NK-92 treated with Interleukin-12 subunit alpha and Interleukin-12 subunit beta, amount 100 ng/mL, for 24 hours (cell line): Measurements from ENCODE around the gene DEPDC5.
A peak's percentile ranks its signal among the peaks of the same experiment; 100 is the strongest.
"Not testable (repeated sequence)": the region's sequence is repeated elsewhere in the genome, so short reads cannot be mapped to it uniquely, and the experiment has no call there.

Experiments
- DNase-seq: peaks from one replicate; lab custom pipeline; 2025; lab: John Stamatoyannopoulos, UW

DEPDC5 gene

DNA sequence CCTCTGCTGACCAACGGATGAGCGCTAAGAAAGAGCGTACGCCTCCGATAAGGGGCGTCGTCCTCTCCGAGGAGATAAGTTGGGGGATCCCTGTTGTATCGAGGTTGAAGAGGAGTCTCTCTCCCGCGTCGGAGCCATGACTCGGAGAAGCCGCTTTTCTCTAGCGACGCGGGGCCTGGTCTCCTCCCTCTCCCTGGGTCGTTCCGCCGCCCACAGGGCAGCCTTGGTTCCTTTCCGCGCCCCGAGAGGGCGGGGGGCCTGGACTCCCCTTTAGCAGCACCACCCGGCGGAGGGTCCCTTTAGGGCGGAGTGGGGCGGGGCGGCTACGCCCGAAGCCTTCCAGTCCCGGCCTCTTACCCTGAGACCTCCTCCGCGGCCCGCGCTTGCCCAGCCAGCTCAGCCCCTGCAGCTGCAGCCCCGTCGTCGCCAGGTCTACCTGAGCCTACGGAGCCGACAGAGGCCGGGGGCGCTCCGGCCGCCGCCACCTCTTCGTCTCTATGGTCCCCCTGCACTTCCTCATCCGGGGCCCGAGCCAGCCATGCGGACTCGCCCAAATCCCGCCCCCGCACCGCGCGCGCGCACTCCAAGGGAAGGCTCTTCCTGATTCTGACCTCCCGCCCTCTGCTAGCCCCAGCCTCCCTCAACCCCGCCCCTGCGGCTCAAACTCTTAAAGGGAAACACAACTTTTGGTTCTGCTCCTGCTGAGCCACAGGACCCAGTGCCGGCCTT is 4.0 kb upstream of the DEPDC5 start, which contains the start of gene PRR14L:
PRR14L (minus strand) TSS at position 497 of the 729 bp plus-strand sequence. CDS start 11,272 bp downstream, outside the sequence.
- peak; percentile 93 for DNase-seq

DNA sequence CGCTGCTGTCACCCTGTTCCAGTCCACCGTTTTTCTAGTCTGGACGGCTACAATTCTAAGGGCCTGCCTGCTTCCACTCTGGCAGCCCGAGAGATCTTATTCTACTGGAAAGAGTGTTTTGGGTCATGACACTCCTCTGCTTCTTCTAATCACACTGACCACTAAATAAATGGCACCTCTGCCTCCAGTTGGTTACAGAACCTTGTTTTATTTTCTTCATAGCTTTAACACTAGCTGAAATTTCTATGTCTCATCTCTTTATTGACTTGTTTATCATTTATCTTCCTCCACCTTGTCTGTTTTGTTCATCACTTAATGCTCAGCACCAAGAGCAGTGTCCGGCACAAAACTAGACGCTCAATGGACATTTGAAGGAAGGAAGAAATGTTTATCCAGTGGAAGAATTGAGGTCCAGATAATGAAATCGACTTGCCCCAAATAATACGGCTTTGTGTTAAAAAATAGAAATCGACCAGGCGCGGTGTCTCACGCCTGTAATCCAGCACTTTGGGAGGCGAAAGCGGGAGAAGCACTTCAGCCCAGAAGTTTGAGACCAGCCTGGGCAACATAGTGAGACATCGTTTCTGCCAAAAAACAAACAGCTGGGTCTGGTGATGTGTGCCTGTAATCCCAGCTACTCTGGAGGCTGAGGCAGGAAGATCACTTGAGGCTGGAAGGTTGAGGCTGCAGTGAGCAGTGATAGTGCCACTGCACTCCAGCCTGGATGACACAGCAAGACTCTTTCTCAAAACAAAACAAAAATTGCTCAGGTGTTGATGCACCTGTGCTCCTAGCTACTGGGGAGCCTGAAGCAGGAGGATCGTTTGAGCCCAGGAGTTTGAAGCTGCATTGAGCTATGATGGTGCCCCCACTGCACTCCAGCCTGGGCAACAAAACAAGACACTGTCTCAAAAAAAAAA is 3.2 kb upstream of the DEPDC5 start:
- DNase-seq: no peak

DNA sequence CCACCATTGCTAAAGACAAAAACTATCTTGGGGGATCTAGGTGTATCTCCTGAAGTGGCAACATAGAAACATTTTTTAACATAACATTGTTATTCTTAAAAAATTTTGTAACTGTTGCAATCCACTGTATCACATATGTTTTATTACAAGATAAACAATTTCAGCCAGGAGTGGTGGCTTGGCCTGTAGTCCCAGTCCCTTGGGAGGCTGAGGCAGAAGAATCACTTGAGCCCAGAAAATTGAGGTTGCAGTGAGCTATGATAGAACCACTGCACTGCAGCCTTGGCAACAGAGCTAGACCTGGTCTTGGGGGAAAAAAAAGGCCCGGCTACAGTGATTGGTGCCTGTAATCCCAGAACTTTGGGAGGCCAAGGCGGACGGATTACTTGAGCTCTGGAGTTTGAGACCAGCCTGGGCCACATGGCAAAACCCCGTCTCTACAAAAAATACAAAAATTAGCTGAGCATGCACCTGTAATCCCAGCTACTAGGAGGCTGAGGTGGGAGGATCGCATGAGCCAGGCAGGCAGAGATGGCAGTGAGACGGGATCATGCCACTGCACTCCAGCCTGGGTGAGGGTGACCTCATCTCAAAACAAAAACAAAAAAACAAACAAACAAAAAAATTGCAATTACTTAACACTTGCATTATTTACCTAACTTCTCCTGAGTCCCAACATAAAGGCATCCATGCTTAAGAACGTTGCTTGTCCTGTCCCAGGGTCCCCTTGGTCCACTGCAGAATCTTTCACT is 1.5 kb upstream of the DEPDC5 start:
- DNase-seq: no peak

DNA sequence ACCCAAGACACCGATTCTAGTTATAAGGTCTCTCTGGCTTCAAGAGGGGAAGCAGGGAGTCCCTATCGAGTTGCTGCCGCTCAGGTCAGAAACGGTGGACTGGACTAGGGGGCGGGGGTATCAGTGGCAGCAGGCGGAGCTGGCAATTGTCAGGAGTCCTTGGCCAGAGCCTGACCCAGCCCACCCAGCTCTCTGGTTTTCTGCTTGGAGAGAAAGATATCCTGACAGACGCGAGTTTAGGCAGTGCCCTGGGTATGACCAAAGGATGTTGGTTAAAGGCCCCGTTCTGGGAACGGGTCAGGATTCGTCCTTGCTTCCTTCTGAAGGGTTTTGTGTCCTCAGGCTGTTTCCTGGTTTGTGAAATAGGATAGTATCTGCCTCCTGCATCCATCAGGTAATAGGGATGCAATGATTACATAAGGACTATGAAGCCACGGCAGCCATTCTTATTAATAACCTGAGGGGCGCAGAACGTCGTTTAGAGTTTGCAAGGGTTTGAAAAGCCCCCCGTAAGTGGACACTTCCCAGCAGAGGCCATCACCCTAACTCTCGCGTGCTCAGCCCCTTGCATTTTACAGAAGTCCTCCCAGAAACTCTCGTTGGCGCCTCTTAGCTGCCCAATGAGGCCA is 700 bp upstream of the DEPDC5 start:
- no peak for DNase-seq

DNA sequence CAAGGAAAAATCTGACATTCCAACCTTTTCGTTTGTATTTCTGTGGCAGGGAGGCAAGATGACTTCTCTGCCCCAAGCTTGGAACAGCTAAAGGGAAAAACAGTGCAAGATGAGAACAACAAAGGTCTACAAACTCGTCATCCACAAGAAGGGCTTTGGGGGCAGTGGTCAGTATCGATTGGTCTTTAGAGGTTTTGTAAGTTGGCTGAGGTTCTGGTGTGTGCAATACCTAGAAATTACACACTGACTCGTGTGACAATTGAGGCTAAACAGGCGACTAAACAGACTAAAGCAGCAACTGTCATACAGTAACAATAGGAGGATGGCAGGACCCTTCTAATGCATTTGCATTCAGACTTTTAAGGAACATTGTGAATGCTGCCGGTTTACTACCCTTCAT is 994 bp downstream of the DEPDC5 start:
- no peak for DNase-seq

DNA sequence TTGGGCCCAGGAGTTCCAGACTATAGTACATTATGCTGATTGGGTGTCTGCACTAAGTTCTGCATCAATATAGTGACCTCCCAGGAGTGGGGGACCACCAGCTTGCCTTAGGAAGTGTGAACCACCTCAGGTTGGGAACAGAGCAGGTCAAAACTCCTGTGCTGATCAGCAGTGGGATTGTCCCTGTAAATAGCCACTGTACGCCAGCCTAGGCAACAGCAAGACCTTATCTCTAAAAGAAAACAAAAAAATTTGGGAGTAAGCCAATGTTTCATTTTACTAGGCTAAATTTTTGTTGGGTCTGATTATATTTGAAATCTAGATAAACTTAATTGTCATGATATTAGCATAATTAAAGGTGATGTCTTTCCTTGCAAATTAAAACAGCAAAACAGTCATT is 3.4 kb downstream of the DEPDC5 start:
- no peak for DNase-seq

DNA sequence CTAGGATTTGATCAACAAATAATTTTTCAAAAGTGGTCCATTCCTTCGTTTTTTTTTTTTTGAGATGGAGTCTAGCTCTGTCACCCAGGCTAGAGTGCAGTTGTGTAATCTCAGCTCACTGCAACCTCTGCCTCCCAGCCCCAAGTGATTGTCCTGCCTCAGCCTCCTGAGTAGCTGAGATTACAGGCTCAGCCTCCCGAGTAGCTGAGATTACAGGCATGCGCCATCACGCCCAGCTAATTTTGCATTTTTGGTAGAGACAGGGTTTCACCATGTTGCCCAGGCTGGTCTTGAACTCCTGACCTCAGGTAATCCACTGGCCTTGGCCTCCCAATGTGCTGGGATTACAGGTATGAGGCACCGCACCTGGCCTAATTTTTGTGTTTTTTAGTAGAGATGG is 5.0 kb downstream of the DEPDC5 start:
- not testable (repeated sequence) for DNase-seq

DNA sequence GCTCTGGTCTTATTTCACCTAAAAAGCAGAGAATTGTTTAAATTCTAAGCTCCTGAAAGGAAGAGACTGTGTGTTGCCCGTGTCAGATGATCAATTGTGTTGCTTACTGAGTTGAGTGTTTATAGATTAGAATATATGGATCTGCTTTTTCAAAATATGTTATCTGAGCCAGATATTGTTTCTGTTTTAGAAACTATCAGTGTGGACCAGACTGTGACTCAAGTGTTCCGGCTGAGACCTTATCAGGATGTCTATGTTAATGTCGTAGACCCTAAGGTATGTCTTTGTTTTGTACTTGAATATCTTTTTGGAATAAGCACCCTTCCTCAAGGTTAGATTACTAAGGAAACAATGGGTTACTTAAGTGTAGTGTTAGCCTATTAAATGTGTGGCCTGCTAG is 11.0 kb downstream of the DEPDC5 start:
- DNase-seq: no peak

DNA sequence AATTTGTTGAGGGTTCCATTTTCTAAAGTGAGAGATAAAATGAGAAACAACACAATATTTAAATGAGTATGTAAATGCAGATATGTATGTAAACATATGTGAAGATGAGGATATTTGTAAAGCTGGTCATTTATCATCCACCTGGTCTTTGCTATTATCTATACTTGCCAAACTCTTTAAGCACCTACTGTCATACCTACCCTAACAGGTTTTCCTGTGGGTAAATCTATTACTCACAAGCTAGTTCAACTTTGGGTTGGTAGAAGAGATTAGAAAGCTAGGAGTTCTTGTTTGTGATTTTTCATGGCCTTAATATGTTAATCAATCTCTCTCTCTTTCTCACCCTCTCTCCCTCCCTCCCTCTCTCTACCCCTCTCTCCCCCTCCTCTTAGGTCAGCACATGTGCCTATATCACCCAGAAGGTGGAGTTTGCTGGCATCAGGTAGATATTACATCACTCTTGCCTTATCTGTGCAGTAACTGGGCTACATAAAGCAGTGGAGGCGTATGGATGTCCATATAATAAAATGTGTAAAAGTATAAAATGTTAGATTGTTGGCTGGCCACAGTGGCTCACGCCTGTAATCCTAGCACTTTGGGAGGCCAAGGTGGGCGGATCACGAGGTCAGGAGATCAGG is 14.7 kb downstream of the DEPDC5 start:
- DNase-seq: no peak

DNA sequence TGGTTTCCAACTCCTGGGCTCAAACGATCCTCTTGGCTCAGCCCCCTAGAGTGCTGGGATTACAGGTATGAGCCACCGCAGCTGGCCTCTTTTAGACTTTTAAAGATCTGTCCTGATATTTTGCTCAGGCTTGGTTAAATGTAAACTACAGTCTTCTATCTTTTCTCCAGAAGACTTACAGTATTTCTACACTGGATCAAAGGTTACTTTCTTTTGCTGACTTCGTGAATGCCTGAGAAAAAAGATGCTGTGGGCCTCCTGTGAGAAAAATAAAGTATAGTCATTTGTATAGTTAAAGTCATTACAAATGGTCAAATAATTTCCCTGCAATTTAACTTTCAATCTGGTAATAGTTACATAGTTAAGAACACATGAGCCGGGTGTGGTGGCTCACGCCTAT is 19.6 kb downstream of the DEPDC5 start:
- DNase-seq: no peak

DNA sequence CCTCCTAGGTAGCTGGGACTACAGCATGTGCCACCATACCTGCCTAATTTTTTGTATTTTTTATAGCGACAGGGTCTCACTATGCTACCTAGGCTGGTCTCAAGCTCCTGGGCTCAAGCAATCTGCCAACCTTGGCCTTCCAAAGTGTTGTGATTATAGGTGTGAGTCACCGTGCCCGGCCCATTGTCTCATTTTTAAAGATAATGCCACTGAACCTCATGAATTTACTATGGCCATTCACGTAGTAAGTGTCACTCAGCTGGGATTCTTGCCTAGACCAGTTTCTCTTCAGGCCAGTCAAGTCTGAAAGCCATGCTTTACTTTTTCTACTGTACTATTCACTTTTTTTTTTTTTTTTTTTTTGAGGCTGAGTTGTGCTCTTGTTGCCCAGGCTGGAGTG is 22.4 kb downstream of the DEPDC5 start:
- no peak for DNase-seq

DNA sequence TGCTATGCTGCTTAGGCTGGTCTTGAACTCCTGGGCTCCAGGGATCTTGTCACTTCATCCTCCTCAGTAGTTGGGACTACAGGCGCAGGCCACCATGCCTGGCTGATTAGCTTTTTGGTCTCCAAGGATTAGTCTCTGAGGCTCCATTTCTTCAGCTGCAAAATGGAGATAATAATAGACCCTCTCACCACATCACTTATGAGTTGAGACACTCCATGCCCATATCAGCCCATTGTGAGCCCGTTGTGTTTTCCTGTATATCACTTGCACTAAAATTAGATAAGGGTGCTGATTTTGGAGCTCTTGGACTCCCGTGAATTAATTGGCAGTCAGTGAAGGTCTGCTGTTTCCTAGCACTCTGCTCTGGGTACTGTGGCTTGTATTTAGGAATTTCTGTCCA is 36.0 kb downstream of the DEPDC5 start:
- no peak for DNase-seq

DNA sequence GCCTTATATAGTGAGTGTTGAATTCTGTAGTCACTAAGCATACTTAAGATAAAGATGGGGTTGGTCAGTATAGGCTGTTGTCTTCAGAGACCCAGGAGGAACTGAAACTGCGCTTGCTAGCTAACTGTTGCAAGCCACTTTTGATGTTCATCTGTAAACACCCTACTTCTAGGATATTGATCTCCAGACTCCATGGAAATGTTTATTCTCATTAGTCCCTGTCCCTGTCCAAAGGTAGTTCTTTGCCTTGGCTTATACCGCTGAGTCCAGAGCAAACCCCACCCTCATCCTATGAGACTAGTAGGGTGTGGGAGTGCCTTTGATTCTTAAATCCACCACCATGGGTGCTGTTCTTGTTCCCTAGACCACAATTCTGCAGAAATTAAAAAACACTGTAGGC is 36.4 kb downstream of the DEPDC5 start:
- DNase-seq: no peak

DNA sequence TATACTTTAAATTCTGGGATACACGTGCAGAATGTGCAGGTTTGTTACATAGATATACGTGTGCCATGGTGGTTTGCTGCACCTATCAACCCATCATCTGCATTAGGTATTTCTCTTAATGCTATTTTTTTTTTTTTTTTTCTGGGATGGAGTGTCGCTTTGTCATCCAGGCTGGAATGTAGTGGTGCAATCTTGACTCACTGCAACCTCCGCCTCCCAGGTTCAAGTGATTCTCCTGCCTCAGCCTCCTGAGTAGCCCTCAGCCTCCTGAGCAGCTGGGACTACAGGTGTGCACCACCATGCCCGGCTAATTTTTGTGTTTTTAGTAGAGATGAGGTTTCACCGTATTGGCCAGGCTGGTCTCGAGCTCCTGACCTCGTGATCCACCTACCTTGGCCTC is 45.5 kb downstream of the DEPDC5 start:
- not testable (repeated sequence) for DNase-seq

DNA sequence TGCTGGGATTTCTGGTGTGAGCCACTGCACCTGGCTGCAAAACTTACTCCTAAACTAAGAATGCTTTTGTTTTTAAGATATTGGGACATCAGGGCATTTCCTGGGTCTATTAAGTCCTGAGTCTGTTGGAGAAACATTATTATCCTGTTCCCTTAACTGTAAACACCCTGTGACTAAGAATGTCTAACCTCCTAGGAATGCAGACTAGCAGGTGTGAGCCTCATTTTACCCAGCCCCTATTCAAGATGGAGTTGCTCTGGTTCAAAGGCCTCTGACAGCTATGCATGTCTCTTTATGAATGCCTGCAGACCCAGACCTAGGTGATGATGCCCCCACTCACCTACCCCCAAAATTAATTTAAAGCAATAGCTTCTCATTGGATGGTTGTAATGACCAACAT is 46.2 kb downstream of the DEPDC5 start:
- no peak for DNase-seq

DNA sequence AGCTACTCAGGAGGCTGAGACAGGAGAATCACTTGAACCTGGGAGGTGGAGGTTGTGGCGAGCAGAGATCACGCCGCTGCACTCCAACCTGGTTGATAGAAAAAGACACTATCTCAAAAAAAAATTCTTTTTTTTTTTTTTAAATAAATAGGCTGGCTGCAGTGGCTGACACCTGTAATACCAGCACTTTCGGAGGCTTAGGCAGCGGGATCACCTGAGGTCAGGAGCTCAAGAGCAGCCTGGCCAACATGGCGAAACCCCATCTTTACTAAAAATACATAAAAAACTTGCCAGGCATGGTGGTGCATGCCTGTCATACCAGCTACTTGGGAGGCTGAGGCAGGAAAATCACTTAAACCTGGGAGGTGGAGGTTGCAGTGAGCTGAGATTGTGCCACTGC is 47.0 kb downstream of the DEPDC5 start:
- not testable (repeated sequence) for DNase-seq

DNA sequence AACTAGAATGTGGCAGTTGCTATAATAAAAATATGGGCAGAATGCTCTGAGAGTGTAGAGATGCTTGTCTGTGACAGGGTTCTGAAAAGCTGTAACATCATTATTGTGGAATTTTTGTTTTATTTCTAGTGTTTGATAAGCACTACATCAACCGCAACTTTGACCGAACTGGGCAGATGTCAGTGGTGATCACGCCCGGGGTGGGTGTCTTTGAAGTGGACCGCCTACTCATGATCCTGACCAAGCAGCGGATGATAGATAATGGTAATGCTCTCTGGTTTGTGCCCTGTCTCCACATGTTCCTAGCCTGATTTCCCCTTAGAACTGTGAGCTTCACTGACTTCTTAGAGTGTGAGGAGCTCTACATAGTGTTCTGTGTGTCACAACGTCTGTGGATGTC is 48.8 kb downstream of the DEPDC5 start:
- DNase-seq: no peak

DNA sequence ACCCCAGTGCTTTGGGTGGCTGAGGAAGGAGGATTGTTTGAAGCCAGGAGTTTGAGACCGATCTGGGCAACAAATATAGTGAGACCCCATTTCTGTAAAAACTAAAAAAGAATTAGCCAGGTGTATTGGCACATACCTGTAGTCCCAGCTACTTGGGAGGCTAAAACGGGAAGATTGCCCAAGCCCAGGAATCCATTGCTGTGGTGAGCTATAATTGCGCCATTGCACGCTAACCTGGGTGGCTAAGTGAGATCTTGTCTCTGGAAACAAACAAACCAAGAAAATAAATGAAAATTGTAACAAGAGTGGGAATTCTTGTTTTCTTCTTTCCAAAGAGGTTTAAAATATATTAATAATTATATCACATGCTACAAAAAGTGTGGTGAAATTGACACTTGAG is 52.9 kb downstream of the DEPDC5 start:
- no peak for DNase-seq

DNA sequence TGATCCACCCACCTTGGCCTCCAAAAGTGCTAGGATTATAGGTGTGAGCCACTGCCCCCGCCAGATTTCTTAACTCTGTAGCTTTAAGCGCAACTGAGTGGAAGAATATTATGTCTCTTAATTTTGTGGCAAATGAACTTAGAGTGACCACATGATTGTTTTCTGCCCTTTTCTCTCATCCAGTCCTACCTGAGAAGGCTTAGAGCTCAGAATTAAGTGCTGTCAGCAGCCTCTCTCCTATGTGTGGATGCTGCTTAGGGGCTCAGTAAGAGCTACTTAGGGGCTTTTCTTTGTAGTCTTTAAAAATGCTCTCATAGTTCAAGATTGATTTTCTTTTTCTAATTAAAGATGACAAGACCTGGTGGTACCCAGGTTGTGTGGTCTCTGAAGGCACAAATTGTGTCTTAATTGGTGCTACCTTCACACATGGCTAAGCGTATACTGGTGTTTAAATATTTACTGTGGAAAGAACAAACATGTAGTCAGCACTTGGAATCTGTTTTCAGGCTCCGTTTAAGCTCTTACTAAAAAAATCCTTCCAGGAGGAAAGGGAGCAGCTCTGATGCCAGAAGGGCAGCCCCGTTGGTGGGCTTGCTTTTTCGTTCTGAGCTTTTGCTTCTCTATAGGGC is 59.3 kb downstream of the DEPDC5 start:
- DNase-seq: no peak

DNA sequence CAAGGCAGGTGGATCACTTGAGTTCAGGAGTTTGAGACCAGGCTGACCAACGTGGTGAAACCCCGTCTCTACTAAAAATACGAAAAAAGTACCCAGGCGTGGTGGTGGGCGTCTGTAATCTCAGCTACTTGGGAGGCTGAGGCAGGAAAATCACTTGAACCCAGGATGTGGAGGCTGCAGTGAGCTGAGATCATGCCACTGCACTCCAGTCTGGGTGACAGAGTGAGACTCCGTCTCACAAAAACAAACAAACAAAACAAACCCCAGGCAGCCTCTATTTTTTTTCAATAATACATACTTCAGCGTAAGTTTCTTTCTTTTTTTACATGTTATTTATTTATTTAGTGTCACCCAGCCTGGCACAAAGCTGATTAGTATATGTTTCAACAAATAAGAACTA is 60.1 kb downstream of the DEPDC5 start:
- not testable (repeated sequence) for DNase-seq

DNA sequence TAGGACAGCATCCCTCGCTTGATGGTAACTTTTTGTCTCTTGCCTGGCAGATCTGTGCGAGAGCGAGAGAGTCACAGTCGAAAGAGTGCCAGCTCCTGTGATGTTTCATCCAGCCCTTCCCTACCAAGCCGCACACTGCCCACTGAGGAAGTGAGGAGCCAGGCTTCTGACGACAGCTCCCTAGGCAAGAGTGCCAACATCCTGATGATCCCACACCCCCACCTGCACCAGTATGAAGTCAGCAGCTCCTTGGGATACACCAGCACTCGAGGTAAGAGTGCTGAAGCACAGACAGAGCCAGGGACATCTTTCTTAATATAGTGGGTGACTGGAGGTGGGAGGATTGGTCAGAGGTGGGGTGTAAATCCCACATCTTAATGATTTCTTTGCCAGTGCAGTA is 61.1 kb downstream of the DEPDC5 start:
- DNase-seq: no peak
